Central memory CD8-positive, alpha-beta T cell (primary cell): ENCODE data around the gene OR8D4.
"Not testable (repeated sequence)": the region's sequence is repeated elsewhere in the genome, so short reads cannot be mapped to it uniquely, and the experiment has no call there.

ENCODE experiments used
- ATAC-seq: fragments of 150-1000 bp; cut with Tn5 transposase; replicated peaks from 2 replicates; pipeline ENCODE4 v1.10.0; 2022; ENCODE audit warnings: mild to moderate bottlenecking, moderate FRiP score, moderate number of reproducible peaks; ENCODE audit not compliant: poor library complexity, severe bottlenecking; ENCODE audit errors: extremely low read depth
- DNase-seq, 2 donors: peaks; one replicate each; pipeline ENCODE4 v3.0.0; 2021; ENCODE audit warnings: low spot score in 2 of 2
- H3K27ac Mint-ChIP-seq: one replicate; pipeline ENCODE4 v1.8.0; 2022; ENCODE audit warnings: low read depth, mild to moderate bottlenecking, moderate library complexity, mixed read lengths
- H3K27me3 Mint-ChIP-seq: one replicate; pipeline ENCODE4 v1.8.0; 2022; ENCODE audit warnings: mixed read lengths
- H3K36me3 Mint-ChIP-seq: one replicate; pipeline ENCODE4 v1.8.0; 2022; ENCODE audit warnings: mild to moderate bottlenecking, moderate library complexity, mixed read lengths; ENCODE audit not compliant: insufficient read depth
- H3K4me1 Mint-ChIP-seq: one replicate; pipeline ENCODE4 v1.8.0; 2022; ENCODE audit warnings: mixed read lengths
- H3K4me3 Mint-ChIP-seq: one replicate; pipeline ENCODE4 v1.8.0; 2022; ENCODE audit warnings: mild to moderate bottlenecking, moderate library complexity, mixed read lengths
- H3K9me3 Mint-ChIP-seq: one replicate; pipeline ENCODE4 v1.8.0; 2022; ENCODE audit warnings: mixed read lengths

The OR8D4 gene

GRCh38 chr11:123901867-123902266 lies at the start of gene OR8D4:
TSS of gene OR8D4 (plus strand) at chr11:123902167. CDS start at chr11:123906432, 4,265 bp downstream.
- no peak for ATAC-seq

GRCh38 chr11:123852321-123852720 lies 49.6 kb upstream of the OR8D4 start:
- Mint-ChIP-seq H3K4me3 (no peak overlapping the region), H3K27me3 (peaks cover 31% of the 10 kb centered on the region), H3K36me3 (no peaks in the 10 kb centered on the region), H3K9me3 (peaks cover 6% of the 10 kb centered on the region), H3K27ac (no peak overlapping the region), H3K4me1 (no peaks in the 10 kb centered on the region)
- no peak for DNase-seq
- ATAC-seq, result no peak

More at GRCh38 chr11:123901867-123902266, at the start of gene OR8D4:
- H3K4me3 Mint-ChIP-seq, result no peak within 1 kb of the TSS
- no peak within 1 kb of the TSS for H3K27ac Mint-ChIP-seq
- no peak for DNase-seq
- H3K27me3 Mint-ChIP-seq, result no peaks in the 10 kb centered on the region
- no peaks in the 10 kb centered on the region for H3K4me1 Mint-ChIP-seq
- no peaks in the 10 kb centered on the region for H3K9me3 Mint-ChIP-seq
- no peaks in the 10 kb centered on the region for H3K36me3 Mint-ChIP-seq

- no peaks in the 10 kb centered on the region for H3K36me3 Mint-ChIP-seq
- ATAC-seq, result no peak
Observed at GRCh38 chr11:123853038-123853437, 48.9 kb upstream of the OR8D4 start.

GRCh38 chr11:123856444-123856843 lies 45.5 kb upstream of the OR8D4 start:
- Mint-ChIP-seq H3K36me3 (no peaks in the 10 kb centered on the region), H3K9me3 (peaks cover 6% of the 10 kb centered on the region), H3K4me3 (no peak overlapping the region), H3K4me1 (no peaks in the 10 kb centered on the region), H3K27me3 (peaks cover 20% of the 10 kb centered on the region), H3K27ac (no peak overlapping the region)
- ATAC-seq, result no peak
- no peak for DNase-seq

More at GRCh38 chr11:123853038-123853437, 48.9 kb upstream of the OR8D4 start:
- H3K4me3 Mint-ChIP-seq, result no peak overlapping the region
- no peak for DNase-seq
- H3K4me1 Mint-ChIP-seq, result no peaks in the 10 kb centered on the region
- H3K27ac Mint-ChIP-seq, result no peak overlapping the region
- H3K27me3 Mint-ChIP-seq, result peaks cover 31% of the 10 kb centered on the region
- H3K9me3 Mint-ChIP-seq, result peaks cover 6% of the 10 kb centered on the region

GRCh38 chr11:123859731-123860130 lies 42.2 kb upstream of the OR8D4 start:
- Mint-ChIP-seq H3K9me3 (peaks cover 6% of the 10 kb centered on the region), H3K27me3 (no peaks in the 10 kb centered on the region), H3K36me3 (no peaks in the 10 kb centered on the region), H3K4me3 (no peak overlapping the region), H3K27ac (no peak overlapping the region), H3K4me1 (no peaks in the 10 kb centered on the region)
- ATAC-seq (no peak), DNase-seq (no peak)

- not testable (repeated sequence) for H3K27me3 Mint-ChIP-seq, H3K36me3 Mint-ChIP-seq, DNase-seq, H3K4me3 Mint-ChIP-seq, H3K27ac Mint-ChIP-seq, H3K9me3 Mint-ChIP-seq, ATAC-seq, H3K4me1 Mint-ChIP-seq
Observed at GRCh38 chr11:123865293-123865692, 36.7 kb upstream of the OR8D4 start.

GRCh38 chr11:123867795-123868194 lies 34.2 kb upstream of the OR8D4 start:
- not testable (repeated sequence) for H3K4me1 Mint-ChIP-seq, H3K27ac Mint-ChIP-seq, H3K36me3 Mint-ChIP-seq, H3K9me3 Mint-ChIP-seq, DNase-seq, H3K27me3 Mint-ChIP-seq, H3K4me3 Mint-ChIP-seq, ATAC-seq

GRCh38 chr11:123880912-123881311 lies 21.1 kb upstream of the OR8D4 start:
- H3K9me3 Mint-ChIP-seq, result no peaks in the 10 kb centered on the region
- no peak for ATAC-seq

GRCh38 chr11:123885570-123885969 lies 16.4 kb upstream of the OR8D4 start, which contains the start of gene TMEM225:
TSS of gene TMEM225 (minus strand) at chr11:123885670. CDS start at chr11:123885425, 245 bp downstream.
- Mint-ChIP-seq H3K36me3 (no peaks in the 10 kb centered on the region), H3K27ac (no peak within 1 kb of the TSS), H3K4me1 (no peaks in the 10 kb centered on the region), H3K9me3 (no peaks in the 10 kb centered on the region), H3K27me3 (no peaks in the 10 kb centered on the region), H3K4me3 (no peak within 1 kb of the TSS)
- ATAC-seq (no peak), DNase-seq (no peak)

More at GRCh38 chr11:123880912-123881311, 21.1 kb upstream of the OR8D4 start:
- Mint-ChIP-seq H3K4me1 (no peaks in the 10 kb centered on the region), H3K36me3 (no peaks in the 10 kb centered on the region), H3K27me3 (no peaks in the 10 kb centered on the region), H3K4me3 (no peak overlapping the region), H3K27ac (no peak overlapping the region)
- DNase-seq, result no peak

- no peaks in the 10 kb centered on the region for H3K4me1 Mint-ChIP-seq
- H3K4me3 Mint-ChIP-seq, result no peak overlapping the region
- no peak overlapping the region for H3K27ac Mint-ChIP-seq
- peaks cover 19% of the 10 kb centered on the region for H3K27me3 Mint-ChIP-seq
- peaks cover 2% of the 10 kb centered on the region for H3K36me3 Mint-ChIP-seq
- ATAC-seq (no peak), DNase-seq (no peak)
- H3K9me3 Mint-ChIP-seq, result no peaks in the 10 kb centered on the region
Observed at GRCh38 chr11:123892031-123892430, 9.9 kb upstream of the OR8D4 start.

GRCh38 chr11:123899792-123900191 lies 2.2 kb upstream of the OR8D4 start:
- ATAC-seq (no peak), DNase-seq (no peak)
- Mint-ChIP-seq H3K27me3 (peaks cover 8% of the 10 kb centered on the region), H3K4me3 (no peak overlapping the region), H3K9me3 (no peaks in the 10 kb centered on the region), H3K4me1 (no peaks in the 10 kb centered on the region), H3K36me3 (no peaks in the 10 kb centered on the region), H3K27ac (no peak overlapping the region)

- Mint-ChIP-seq H3K9me3 (peaks cover 6% of the 10 kb centered on the region), H3K27me3 (no peaks in the 10 kb centered on the region), H3K27ac (no peak overlapping the region), H3K4me1 (no peaks in the 10 kb centered on the region), H3K4me3 (no peak overlapping the region), H3K36me3 (no peaks in the 10 kb centered on the region)
- ATAC-seq, result no peak
- DNase-seq, result no peak
Observed at GRCh38 chr11:123903932-123904331, 2.0 kb downstream of the OR8D4 start.

- no peaks in the 10 kb centered on the region for H3K4me1 Mint-ChIP-seq
- peaks cover 6% of the 10 kb centered on the region for H3K9me3 Mint-ChIP-seq
- H3K27ac Mint-ChIP-seq, result no peak overlapping the region
- ATAC-seq (no peak), DNase-seq (no peak)
- H3K36me3 Mint-ChIP-seq, result no peaks in the 10 kb centered on the region
- no peak overlapping the region for H3K4me3 Mint-ChIP-seq
- H3K27me3 Mint-ChIP-seq, result no peaks in the 10 kb centered on the region
Observed at GRCh38 chr11:123904932-123905331, 3.0 kb downstream of the OR8D4 start.

- Mint-ChIP-seq H3K9me3 (peaks cover 6% of the 10 kb centered on the region), H3K27ac (no peak overlapping the region), H3K36me3 (no peaks in the 10 kb centered on the region), H3K4me1 (no peaks in the 10 kb centered on the region), H3K27me3 (no peaks in the 10 kb centered on the region), H3K4me3 (no peak overlapping the region)
- ATAC-seq (no peak), DNase-seq (no peak)
Observed at GRCh38 chr11:123905826-123906225, 3.9 kb downstream of the OR8D4 start.
